ENCODE data around the gene RPS6KB2.

The RPS6KB2 gene

GRCh38 chr11:67428052-67429001, at the start of gene RPS6KB2:
RPS6KB2 (plus strand) TSS chr11:67428494; CDS start chr11:67428546, 52 bp downstream.
- Histone ChIP-seq H3K4me2 (peak within 1 kb of the TSS; percentile 79 to 98 (median 91)), H3K9me3 (replicated peaks in 1 of 11) (no peaks in the 10 kb centered on the region), H4K20me1 (peaks cover 0 to 43% (median 26%) of the 10 kb centered on the region in 11 experiments; a peak in 17 of 22 replicates), H3K4me1 (peaks cover 28 to 61% (median 47%) of the 10 kb centered on the region in 10 experiments), H3K4me3 (peak within 1 kb of the TSS; percentile 79 to 99 (median 89)), H3K36me3 (peaks cover 28 to 41% (median 36%) of the 10 kb centered on the region in 11 experiments), H3K27me3 (no peaks in the 10 kb centered on the region), H3K9ac (peak within 1 kb of the TSS; percentile 86 to 96 (median 90)), H3K27ac (peak within 1 kb of the TSS; percentile 63 to 88 (median 80))
- peak in 3 of 11 experiments; percentile 27 to 50 (median 34); a peak in 3 of 22 replicates for TF ChIP-seq Cebpa-rat (IDR thresholded peaks at IDR 0.05)

- Histone ChIP-seq H3K27ac (no peak overlapping the region; a peak in 1 of 22 replicates), H3K27me3 (peaks cover 11 to 46% (median 42%) of the 10 kb centered on the region in 11 experiments), H3K9me3 (replicated peaks in 1 of 11) (no peaks in the 10 kb centered on the region), H3K4me2 (peak overlapping the region; percentile 10 to 92 (median 41); a peak in 17 of 22 replicates), H3K9ac (no peak overlapping the region), H4K20me1 (peaks cover 0 to 12% (median 0%) of the 10 kb centered on the region in 11 experiments; a peak in 3 of 22 replicates), H3K4me1 (peaks cover 53 to 90% (median 72%) of the 10 kb centered on the region in 10 experiments), H3K4me3 (no peak overlapping the region), H3K36me3 (no peaks in the 10 kb centered on the region)
- TF ChIP-seq Cebpa-rat (IDR thresholded peaks at IDR 0.05), result no peak
Measured at GRCh38 chr11:67378544-67378943, 49.8 kb upstream of the RPS6KB2 start.

- H3K4me3 ChIP-seq, result no peak overlapping the region
- no peaks in the 10 kb centered on the region for H3K9me3 ChIP-seq (replicated peaks in 1 of 11)
- peak overlapping the region; percentile 10 to 92 (median 41); a peak in 17 of 22 replicates for H3K4me2 ChIP-seq
- no peaks in the 10 kb centered on the region for H3K36me3 ChIP-seq
- peak overlapping the region in 5 of 11 experiments; percentile 2 to 39 (median 10); a peak in 4 of 22 replicates for H3K9ac ChIP-seq
- no peak for TF ChIP-seq Cebpa-rat (IDR thresholded peaks at IDR 0.05)
- peaks cover 0 to 5% (median 0%) of the 10 kb centered on the region in 11 experiments; a peak in 2 of 22 replicates for H4K20me1 ChIP-seq
- peaks cover 11 to 37% (median 34%) of the 10 kb centered on the region in 11 experiments for H3K27me3 ChIP-seq
- peaks cover 46 to 82% (median 64%) of the 10 kb centered on the region in 10 experiments for H3K4me1 ChIP-seq
- peak overlapping the region in 6 of 11 experiments; percentile 18 to 89 (median 42); a peak in 11 of 22 replicates for H3K27ac ChIP-seq
Measured at GRCh38 chr11:67379061-67380058, 48.9 kb upstream of the RPS6KB2 start.

GRCh38 chr11:67381244-67381972, 46.9 kb upstream of the RPS6KB2 start:
- Histone ChIP-seq H3K9me3 (replicated peaks in 1 of 11) (no peaks in the 10 kb centered on the region), H3K4me1 (peaks cover 40 to 63% (median 47%) of the 10 kb centered on the region in 10 experiments), H3K27ac (peak overlapping the region; percentile 48 to 91 (median 78)), H3K4me3 (peak overlapping the region in 3 of 10 experiments; percentile 12 to 55 (median 36); a peak in 7 of 20 replicates), H3K36me3 (no peaks in the 10 kb centered on the region), H3K4me2 (peak overlapping the region; percentile 71 to 96 (median 86)), H3K9ac (peak overlapping the region; percentile 38 to 76 (median 62)), H3K27me3 (peaks cover 6 to 17% (median 15%) of the 10 kb centered on the region in 11 experiments; a peak in 21 of 22 replicates), H4K20me1 (no peaks in the 10 kb centered on the region)
- TF ChIP-seq Cebpa-rat (IDR thresholded peaks at IDR 0.05), result peak in 5 of 11 experiments; percentile 13 to 60 (median 45); a peak in 4 of 22 replicates

GRCh38 chr11:67382276-67383136, 45.8 kb upstream of the RPS6KB2 start:
- H3K27ac ChIP-seq, result peak overlapping the region in 5 of 11 experiments; percentile 77 to 91 (median 83); a peak in 10 of 22 replicates
- no peaks in the 10 kb centered on the region for H3K36me3 ChIP-seq
- peaks cover 37 to 65% (median 50%) of the 10 kb centered on the region in 10 experiments for H3K4me1 ChIP-seq
- H3K9me3 ChIP-seq (replicated peaks in 1 of 11), result no peaks in the 10 kb centered on the region
- no peaks in the 10 kb centered on the region for H4K20me1 ChIP-seq
- TF ChIP-seq Cebpa-rat (IDR thresholded peaks at IDR 0.05), result no peak
- H3K4me3 ChIP-seq, result peak overlapping the region in 1 of 10 experiments; percentile 55; a peak in 1 of 20 replicates
- peaks cover 0 to 6% (median 4%) of the 10 kb centered on the region in 11 experiments; a peak in 19 of 22 replicates for H3K27me3 ChIP-seq
- peak overlapping the region in 5 of 11 experiments; percentile 30 to 76 (median 65); a peak in 6 of 22 replicates for H3K9ac ChIP-seq
- peak overlapping the region; percentile 71 to 96 (median 86) for H3K4me2 ChIP-seq

- Histone ChIP-seq H3K9me3 (replicated peaks in 1 of 11) (no peaks in the 10 kb centered on the region), H3K4me2 (no peak overlapping the region), H3K36me3 (no peaks in the 10 kb centered on the region), H3K9ac (peak overlapping the region in 4 of 11 experiments; percentile 2 to 27 (median 18); a peak in 2 of 22 replicates), H3K27me3 (no peaks in the 10 kb centered on the region; a peak in 1 of 22 replicates), H4K20me1 (peaks cover 0 to 6% (median 0%) of the 10 kb centered on the region in 11 experiments; a peak in 2 of 22 replicates), H3K4me1 (peaks cover 27 to 51% (median 38%) of the 10 kb centered on the region in 10 experiments), H3K4me3 (no peak overlapping the region), H3K27ac (no peak overlapping the region)
- TF ChIP-seq Cebpa-rat (IDR thresholded peaks at IDR 0.05), result no peak
Measured at GRCh38 chr11:67384851-67385366, 43.4 kb upstream of the RPS6KB2 start.

Measured in BLaER1 treated with 17β-estradiol and CSF1 and Interleukin-3, amounts not matched to agents 10 nM and 100 nM (cell line).